Measurements from ENCODE around the gene TEDC2.

The TEDC2 gene

GRCh38 chr16:2447920-2448583 lies 11.9 kb upstream of the TEDC2 start:
- Histone ChIP-seq H3K4me3 (ENCODE audit: low read depth, low read length) (no peak overlapping the region), H3K27me3 (ENCODE audit: control insufficient read depth, insufficient read depth, low read length) (no peaks in the 10 kb centered on the region), H3K4me1 (ENCODE audit: control insufficient read depth, insufficient read depth, low read length) (no peaks in the 10 kb centered on the region), H3K36me3 (ENCODE audit: control insufficient read depth, insufficient read depth, low read length) (peaks cover 73% of the 10 kb centered on the region), H3K9me3 (ENCODE audit: control insufficient read depth, insufficient read depth, low read length) (no peaks in the 10 kb centered on the region), H3K9ac (ENCODE audit: low read depth, low read length) (no peak overlapping the region)

- no peaks in the 10 kb centered on the region for H3K4me1 ChIP-seq (ENCODE audit: control insufficient read depth, insufficient read depth, low read length)
- no peak overlapping the region for H3K9ac ChIP-seq (ENCODE audit: low read depth, low read length)
- H3K36me3 ChIP-seq (ENCODE audit: control insufficient read depth, insufficient read depth, low read length) = peaks cover 80% of the 10 kb centered on the region
- no peak overlapping the region for H3K4me3 ChIP-seq (ENCODE audit: low read depth, low read length)
- H3K9me3 ChIP-seq (ENCODE audit: control insufficient read depth, insufficient read depth, low read length) = no peaks in the 10 kb centered on the region
- H3K27me3 ChIP-seq (ENCODE audit: control insufficient read depth, insufficient read depth, low read length) = no peaks in the 10 kb centered on the region
Observed at GRCh38 chr16:2449118-2449517, 10.8 kb upstream of the TEDC2 start.

- Histone ChIP-seq H3K27me3 (ENCODE audit: control insufficient read depth, insufficient read depth, low read length) (no peaks in the 10 kb centered on the region), H3K36me3 (ENCODE audit: control insufficient read depth, insufficient read depth, low read length) (peaks cover 76% of the 10 kb centered on the region), H3K4me1 (ENCODE audit: control insufficient read depth, insufficient read depth, low read length) (no peaks in the 10 kb centered on the region)
Observed at GRCh38 chr16:2450535-2450934, 9.4 kb upstream of the TEDC2 start.

GRCh38 chr16:2450975-2451381 lies 8.9 kb upstream of the TEDC2 start:
- H3K9ac ChIP-seq (ENCODE audit: low read depth, low read length) = no peak overlapping the region
- no peaks in the 10 kb centered on the region for H3K9me3 ChIP-seq (ENCODE audit: control insufficient read depth, insufficient read depth, low read length)
- H3K4me3 ChIP-seq (ENCODE audit: low read depth, low read length) = no peak overlapping the region
- H3K4me1 ChIP-seq (ENCODE audit: control insufficient read depth, insufficient read depth, low read length) = no peaks in the 10 kb centered on the region
- peaks cover 75% of the 10 kb centered on the region for H3K36me3 ChIP-seq (ENCODE audit: control insufficient read depth, insufficient read depth, low read length)
- H3K27me3 ChIP-seq (ENCODE audit: control insufficient read depth, insufficient read depth, low read length) = no peaks in the 10 kb centered on the region

More at GRCh38 chr16:2450535-2450934, 9.4 kb upstream of the TEDC2 start:
- H3K9ac ChIP-seq (ENCODE audit: low read depth, low read length) = no peak overlapping the region
- H3K4me3 ChIP-seq (ENCODE audit: low read depth, low read length) = no peak overlapping the region
- H3K9me3 ChIP-seq (ENCODE audit: control insufficient read depth, insufficient read depth, low read length) = no peaks in the 10 kb centered on the region

- no peaks in the 10 kb centered on the region for H3K4me1 ChIP-seq (ENCODE audit: control insufficient read depth, insufficient read depth, low read length)
- H3K4me3 ChIP-seq (ENCODE audit: low read depth, low read length) = no peak overlapping the region
- H3K9me3 ChIP-seq (ENCODE audit: control insufficient read depth, insufficient read depth, low read length) = no peaks in the 10 kb centered on the region
- peaks cover 71% of the 10 kb centered on the region for H3K36me3 ChIP-seq (ENCODE audit: control insufficient read depth, insufficient read depth, low read length)
- no peak overlapping the region for H3K9ac ChIP-seq (ENCODE audit: low read depth, low read length)
- no peaks in the 10 kb centered on the region for H3K27me3 ChIP-seq (ENCODE audit: control insufficient read depth, insufficient read depth, low read length)
Observed at GRCh38 chr16:2451851-2452320, 8.0 kb upstream of the TEDC2 start.

- Histone ChIP-seq H3K4me1 (ENCODE audit: control insufficient read depth, insufficient read depth, low read length) (no peaks in the 10 kb centered on the region), H3K27me3 (ENCODE audit: control insufficient read depth, insufficient read depth, low read length) (no peaks in the 10 kb centered on the region), H3K9me3 (ENCODE audit: control insufficient read depth, insufficient read depth, low read length) (no peaks in the 10 kb centered on the region), H3K9ac (ENCODE audit: low read depth, low read length) (no peak overlapping the region), H3K36me3 (ENCODE audit: control insufficient read depth, insufficient read depth, low read length) (peaks cover 73% of the 10 kb centered on the region), H3K4me3 (ENCODE audit: low read depth, low read length) (no peak overlapping the region)
Observed at GRCh38 chr16:2452650-2453049, 7.3 kb upstream of the TEDC2 start.

GRCh38 chr16:2455081-2455845 lies 4.6 kb upstream of the TEDC2 start:
- no peaks in the 10 kb centered on the region for H3K27me3 ChIP-seq (ENCODE audit: control insufficient read depth, insufficient read depth, low read length)
- no peak overlapping the region for H3K9ac ChIP-seq (ENCODE audit: low read depth, low read length)
- H3K4me3 ChIP-seq (ENCODE audit: low read depth, low read length) = no peak overlapping the region
- peaks cover 56% of the 10 kb centered on the region for H3K36me3 ChIP-seq (ENCODE audit: control insufficient read depth, insufficient read depth, low read length)
- H3K9me3 ChIP-seq (ENCODE audit: control insufficient read depth, insufficient read depth, low read length) = no peaks in the 10 kb centered on the region
- no peaks in the 10 kb centered on the region for H3K4me1 ChIP-seq (ENCODE audit: control insufficient read depth, insufficient read depth, low read length)

- Histone ChIP-seq H3K27me3 (ENCODE audit: control insufficient read depth, insufficient read depth, low read length) (no peaks in the 10 kb centered on the region), H3K4me1 (ENCODE audit: control insufficient read depth, insufficient read depth, low read length) (peaks cover 2% of the 10 kb centered on the region), H3K36me3 (ENCODE audit: control insufficient read depth, insufficient read depth, low read length) (peaks cover 58% of the 10 kb centered on the region), H3K9ac (ENCODE audit: low read depth, low read length) (no peak overlapping the region), H3K9me3 (ENCODE audit: control insufficient read depth, insufficient read depth, low read length) (no peaks in the 10 kb centered on the region), H3K4me3 (ENCODE audit: low read depth, low read length) (no peak overlapping the region)
Observed at GRCh38 chr16:2456551-2457153, 3.3 kb upstream of the TEDC2 start.

- Histone ChIP-seq H3K4me3 (ENCODE audit: low read depth, low read length) (no peak overlapping the region), H3K9me3 (ENCODE audit: control insufficient read depth, insufficient read depth, low read length) (no peaks in the 10 kb centered on the region), H3K36me3 (ENCODE audit: control insufficient read depth, insufficient read depth, low read length) (peaks cover 57% of the 10 kb centered on the region), H3K9ac (ENCODE audit: low read depth, low read length) (no peak overlapping the region), H3K4me1 (ENCODE audit: control insufficient read depth, insufficient read depth, low read length) (peaks cover 2% of the 10 kb centered on the region), H3K27me3 (ENCODE audit: control insufficient read depth, insufficient read depth, low read length) (no peaks in the 10 kb centered on the region)
Observed at GRCh38 chr16:2457267-2457666, 2.6 kb upstream of the TEDC2 start.

- Histone ChIP-seq H3K27me3 (ENCODE audit: control insufficient read depth, insufficient read depth, low read length) (no peaks in the 10 kb centered on the region), H3K4me1 (ENCODE audit: control insufficient read depth, insufficient read depth, low read length) (peaks cover 2% of the 10 kb centered on the region), H3K9ac (ENCODE audit: low read depth, low read length) (no peak overlapping the region), H3K36me3 (ENCODE audit: control insufficient read depth, insufficient read depth, low read length) (peaks cover 56% of the 10 kb centered on the region), H3K4me3 (ENCODE audit: low read depth, low read length) (no peak overlapping the region), H3K9me3 (ENCODE audit: control insufficient read depth, insufficient read depth, low read length) (no peaks in the 10 kb centered on the region)
Observed at GRCh38 chr16:2457946-2458345, 2.0 kb upstream of the TEDC2 start.

- H3K9ac ChIP-seq (ENCODE audit: low read depth, low read length) = peak overlapping the region; percentile 56
- H3K4me3 ChIP-seq (ENCODE audit: low read depth, low read length) = peak overlapping the region; percentile 81
- H3K27me3 ChIP-seq (ENCODE audit: control insufficient read depth, insufficient read depth, low read length) = no peaks in the 10 kb centered on the region
- peaks cover 49% of the 10 kb centered on the region for H3K36me3 ChIP-seq (ENCODE audit: control insufficient read depth, insufficient read depth, low read length)
- peaks cover 2% of the 10 kb centered on the region for H3K4me1 ChIP-seq (ENCODE audit: control insufficient read depth, insufficient read depth, low read length)
- no peaks in the 10 kb centered on the region for H3K9me3 ChIP-seq (ENCODE audit: control insufficient read depth, insufficient read depth, low read length)
Observed at GRCh38 chr16:2458887-2459646, 842 bp upstream of the TEDC2 start.

Measured in iPS-15b (cell line).